ENCODE measurements around the gene PRR14. TPM values are rescaled to one million over a fixed set of nuclear protein-coding genes. Genes with fewer than 3 reads are reported as not detected.

PRR14 gene
- total and polyA plus RNA-seq, 4 donors = 16.0 to 63.2 (median 52.5) TPM

GRCh38 chr16:30620169-30620568 is 30.6 kb upstream of the PRR14 start:
- no peak for TF ChIP-seq CTCF (IDR thresholded peaks at IDR 0.05; ENCODE audit: control extremely low read depth, extremely low read depth)
- Histone ChIP-seq H3K4me1 (ENCODE audit: control insufficient read depth in 5 of 5, insufficient read depth in 5 of 5, low read length in 5 of 5) (peaks cover 0 to 22% (median 0%) of the 10 kb centered on the region in 5 donors), H3K27me3 (ENCODE audit: control insufficient read depth in 3 of 3, insufficient read depth in 3 of 3, low read length in 2 of 3) (no peaks in the 10 kb centered on the region), H3K27ac (ENCODE audit: low read depth in 1 of 2, low read length in 1 of 2) (no peak overlapping the region), H3K4me3 (no peak overlapping the region), H3K9ac (ENCODE audit: insufficient read depth in 1 of 2, low read length in 2 of 2) (no peak overlapping the region), H3K9me3 (ENCODE audit: control insufficient read depth in 4 of 4, insufficient read depth in 3 of 4, low read length in 3 of 4) (no peaks in the 10 kb centered on the region), H3K36me3 (ENCODE audit: control insufficient read depth in 4 of 4, insufficient read depth in 4 of 4, low read length in 4 of 4) (no peaks in the 10 kb centered on the region)
- DNase-seq (no peak), ATAC-seq (ENCODE audit: insufficient read depth, low FRiP score) (no peak)
- 48 to 73% methylated on average over 3 of the region's 3 CpGs for WGBS, 2 donors

GRCh38 chr16:30621765-30622164 is 29.0 kb upstream of the PRR14 start:
- Histone ChIP-seq H3K9ac (ENCODE audit: insufficient read depth in 1 of 2, low read length in 2 of 2) (no peak overlapping the region), H3K36me3 (ENCODE audit: control insufficient read depth in 4 of 4, insufficient read depth in 4 of 4, low read length in 4 of 4) (no peaks in the 10 kb centered on the region), H3K27me3 (ENCODE audit: control insufficient read depth in 3 of 3, insufficient read depth in 3 of 3, low read length in 2 of 3) (no peaks in the 10 kb centered on the region), H3K9me3 (ENCODE audit: control insufficient read depth in 4 of 4, insufficient read depth in 3 of 4, low read length in 3 of 4) (no peaks in the 10 kb centered on the region), H3K4me3 (no peak overlapping the region), H3K4me1 (ENCODE audit: control insufficient read depth in 5 of 5, insufficient read depth in 5 of 5, low read length in 5 of 5) (peaks cover 0 to 17% (median 0%) of the 10 kb centered on the region in 5 donors), H3K27ac (ENCODE audit: low read depth in 1 of 2, low read length in 1 of 2) (no peak overlapping the region)
- no peak for TF ChIP-seq CTCF (IDR thresholded peaks at IDR 0.05; ENCODE audit: control extremely low read depth, extremely low read depth)
- WGBS, 2 donors = 89 to 90% methylated on average over 5 of the region's 5 CpGs
- DNase-seq (no peak), ATAC-seq (ENCODE audit: insufficient read depth, low FRiP score) (no peak)

- Histone ChIP-seq H3K4me1 (ENCODE audit: control insufficient read depth in 5 of 5, insufficient read depth in 5 of 5, low read length in 5 of 5) (peaks cover 0 to 17% (median 0%) of the 10 kb centered on the region in 5 donors), H3K27me3 (ENCODE audit: control insufficient read depth in 3 of 3, insufficient read depth in 3 of 3, low read length in 2 of 3) (no peaks in the 10 kb centered on the region), H3K4me3 (no peak overlapping the region), H3K36me3 (ENCODE audit: control insufficient read depth in 4 of 4, insufficient read depth in 4 of 4, low read length in 4 of 4) (no peaks in the 10 kb centered on the region), H3K9ac (ENCODE audit: insufficient read depth in 1 of 2, low read length in 2 of 2) (no peak overlapping the region), H3K27ac (ENCODE audit: low read depth in 1 of 2, low read length in 1 of 2) (no peak overlapping the region), H3K9me3 (ENCODE audit: control insufficient read depth in 4 of 4, insufficient read depth in 3 of 4, low read length in 3 of 4) (no peaks in the 10 kb centered on the region)
- TF ChIP-seq CTCF (IDR thresholded peaks at IDR 0.05; ENCODE audit: control extremely low read depth, extremely low read depth) = no peak
- 56 to 65% methylated on average over 10 of the region's 10 CpGs for WGBS, 2 donors
- DNase-seq (no peak), ATAC-seq (ENCODE audit: insufficient read depth, low FRiP score) (no peak)
Observed at GRCh38 chr16:30622455-30623032, 28.2 kb upstream of the PRR14 start.

Data from lung (tissue), 12 donors.